Measurements from ENCODE around the gene C1orf116. TPM values are rescaled to one million over a fixed set of nuclear protein-coding genes. Genes with fewer than 3 reads are reported as not detected.

C1orf116 gene
- polyA plus RNA-seq, 3 donors, result 0.03 to 0.04 TPM; not detected in 1

DNA sequence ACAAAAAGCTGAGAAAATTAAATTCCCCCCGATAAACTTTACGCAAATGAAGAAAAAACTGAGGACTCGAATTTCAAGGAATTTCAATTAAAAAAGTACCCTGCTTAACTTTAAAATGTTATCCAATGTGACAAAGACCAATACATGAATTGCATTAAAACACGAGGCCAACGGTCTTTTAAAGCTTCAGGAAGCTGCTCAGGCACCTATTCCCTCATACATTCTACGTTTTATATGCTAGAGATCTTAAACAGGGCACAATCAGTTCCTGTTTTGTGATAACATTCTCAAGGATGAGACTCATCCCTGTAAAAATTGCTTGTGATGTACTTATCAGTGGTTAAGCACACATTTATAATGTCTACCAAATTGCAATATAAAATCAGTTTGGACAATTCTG lies 15.5 kb upstream of the C1orf116 start:
- Histone ChIP-seq H2AFZ (ENCODE audit: insufficient read depth, low read depth, low read length, poor library complexity, severe bottlenecking) (no peak overlapping the region), H3K4me1 (ENCODE audit: control insufficient read depth in 1 of 2, insufficient read depth in 2 of 2, low read length in 2 of 2) (peaks cover 13 to 40% of the 10 kb centered on the region in 2 donors), H3K4me3 (replicated peaks in 1 of 3; ENCODE audit: low read depth in 2 of 3, low read length in 3 of 3) (no peak overlapping the region), H3K79me2 (ENCODE audit: insufficient read depth, low read length) (peaks cover 59% of the 10 kb centered on the region), H4K20me1 (ENCODE audit: insufficient read depth, low read length) (peaks cover 60% of the 10 kb centered on the region), H3K36me3 (replicated peaks in 1 of 2; ENCODE audit: control insufficient read depth in 1 of 2, insufficient read depth in 2 of 2, low read length in 2 of 2) (peaks cover 18 to 57% of the 10 kb centered on the region in 2 donors), H3K9ac (ENCODE audit: insufficient read depth, low read length, poor library complexity, severe bottlenecking) (no peak overlapping the region), H3K27ac (ENCODE audit: low read depth in 1 of 2, low read length in 2 of 2) (no peak overlapping the region), H3K27me3 (ENCODE audit: control insufficient read depth in 2 of 2, insufficient read depth in 2 of 2, low read length in 2 of 2) (no peaks in the 10 kb centered on the region), H3K4me2 (replicated peaks; ENCODE audit: extremely low read depth, low read length, poor library complexity, severe bottlenecking) (no peak overlapping the region), H3K9me3 (replicated peaks in 1 of 2; ENCODE audit: control insufficient read depth in 1 of 2, insufficient read depth in 1 of 2, low read length in 2 of 2) (no peaks in the 10 kb centered on the region)
- no peak for DNase-seq
- Mint-ChIP-seq H3K9me3 (peaks cover 0 to 3% (median 0%) of the 10 kb centered on the region in 7 donors), H3K4me1 (peaks cover 50% of the 10 kb centered on the region), H3K27ac (no peak overlapping the region), H3K4me3 (no peak overlapping the region), H3K36me3 (peaks cover 34 to 42% of the 10 kb centered on the region in 2 donors), H3K27me3 (ENCODE audit: low read depth in 3 of 3) (peaks cover 0 to 3% (median 0%) of the 10 kb centered on the region in 3 donors)
- TF ChIP-seq, protein P1, sequence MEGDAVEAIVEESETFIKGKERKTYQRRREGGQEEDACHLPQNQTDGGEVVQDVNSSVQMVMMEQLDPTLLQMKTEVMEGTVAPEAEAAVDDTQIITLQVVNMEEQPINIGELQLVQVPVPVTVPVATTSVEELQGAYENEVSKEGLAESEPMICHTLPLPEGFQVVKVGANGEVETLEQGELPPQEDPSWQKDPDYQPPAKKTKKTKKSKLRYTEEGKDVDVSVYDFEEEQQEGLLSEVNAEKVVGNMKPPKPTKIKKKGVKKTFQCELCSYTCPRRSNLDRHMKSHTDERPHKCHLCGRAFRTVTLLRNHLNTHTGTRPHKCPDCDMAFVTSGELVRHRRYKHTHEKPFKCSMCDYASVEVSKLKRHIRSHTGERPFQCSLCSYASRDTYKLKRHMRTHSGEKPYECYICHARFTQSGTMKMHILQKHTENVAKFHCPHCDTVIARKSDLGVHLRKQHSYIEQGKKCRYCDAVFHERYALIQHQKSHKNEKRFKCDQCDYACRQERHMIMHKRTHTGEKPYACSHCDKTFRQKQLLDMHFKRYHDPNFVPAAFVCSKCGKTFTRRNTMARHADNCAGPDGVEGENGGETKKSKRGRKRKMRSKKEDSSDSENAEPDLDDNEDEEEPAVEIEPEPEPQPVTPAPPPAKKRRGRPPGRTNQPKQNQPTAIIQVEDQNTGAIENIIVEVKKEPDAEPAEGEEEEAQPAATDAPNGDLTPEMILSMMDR (IDR thresholded peaks at IDR 0.05), result no peak
- intact Hi-C loops (cut with micrococcal nuclease), result no loop called here
- 93% methylated on average over 3 of the region's 6 CpGs for WGBS (ENCODE audit: insufficient coverage)

DNA sequence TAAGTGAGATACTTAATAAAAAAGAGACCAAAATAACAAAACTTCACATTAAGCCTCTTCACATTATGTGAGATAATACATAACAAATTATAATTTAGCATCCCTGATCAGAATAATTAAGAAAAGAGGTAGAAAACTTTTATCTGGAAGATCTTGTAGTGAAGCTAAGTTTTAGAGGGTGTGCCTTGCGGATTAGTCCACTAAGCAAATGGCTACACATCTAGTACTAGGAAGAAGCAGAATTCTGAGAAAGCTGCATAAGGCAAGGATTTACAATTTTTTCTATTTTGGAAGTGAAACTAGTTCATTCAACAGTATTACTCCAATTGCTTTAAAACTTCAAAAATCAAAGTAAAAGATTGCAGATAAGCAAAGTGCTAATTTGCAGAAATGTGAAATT lies 14.9 kb upstream of the C1orf116 start:
- Mint-ChIP-seq H3K4me1 (peaks cover 45% of the 10 kb centered on the region), H3K36me3 (peaks cover 34 to 45% of the 10 kb centered on the region in 2 donors), H3K27me3 (ENCODE audit: low read depth in 3 of 3) (peaks cover 0 to 3% (median 0%) of the 10 kb centered on the region in 3 donors), H3K9me3 (peaks cover 0 to 3% (median 0%) of the 10 kb centered on the region in 7 donors), H3K27ac (no peak overlapping the region), H3K4me3 (no peak overlapping the region)
- Histone ChIP-seq H2AFZ (ENCODE audit: insufficient read depth, low read depth, low read length, poor library complexity, severe bottlenecking) (no peak overlapping the region), H3K36me3 (replicated peaks in 1 of 2; ENCODE audit: control insufficient read depth in 1 of 2, insufficient read depth in 2 of 2, low read length in 2 of 2) (peaks cover 18 to 58% of the 10 kb centered on the region in 2 donors), H4K20me1 (ENCODE audit: insufficient read depth, low read length) (peaks cover 61% of the 10 kb centered on the region), H3K27ac (ENCODE audit: low read depth in 1 of 2, low read length in 2 of 2) (no peak overlapping the region), H3K4me3 (replicated peaks in 1 of 3; ENCODE audit: low read depth in 2 of 3, low read length in 3 of 3) (no peak overlapping the region), H3K79me2 (ENCODE audit: insufficient read depth, low read length) (peaks cover 59% of the 10 kb centered on the region), H3K4me1 (ENCODE audit: control insufficient read depth in 1 of 2, insufficient read depth in 2 of 2, low read length in 2 of 2) (peaks cover 10 to 34% of the 10 kb centered on the region in 2 donors), H3K9ac (ENCODE audit: insufficient read depth, low read length, poor library complexity, severe bottlenecking) (no peak overlapping the region), H3K27me3 (ENCODE audit: control insufficient read depth in 2 of 2, insufficient read depth in 2 of 2, low read length in 2 of 2) (no peaks in the 10 kb centered on the region), H3K9me3 (replicated peaks in 1 of 2; ENCODE audit: control insufficient read depth in 1 of 2, insufficient read depth in 1 of 2, low read length in 2 of 2) (no peaks in the 10 kb centered on the region), H3K4me2 (replicated peaks; ENCODE audit: extremely low read depth, low read length, poor library complexity, severe bottlenecking) (no peak overlapping the region)
- DNase-seq, result no peak
- intact Hi-C loops (cut with micrococcal nuclease), result no loop called here
- TF ChIP-seq, protein P1 (IDR thresholded peaks at IDR 0.05), result no peak
- no CpG with 5 or more reads among the region's 1 CpG for WGBS (ENCODE audit: insufficient coverage)
